Activated CD8-positive, alpha-beta memory T cell treated with anti-CD3 and anti-CD28 coated beads for 4 hours (primary cell): ENCODE data around the gene TPSD1.

Source experiments
- DNase-seq, 2 donors: peaks; one replicate each; pipeline ENCODE4 v3.0.0-alpha.2; 2020; ENCODE audit warnings: low read depth in 2 of 2

Gene TPSD1

DNA sequence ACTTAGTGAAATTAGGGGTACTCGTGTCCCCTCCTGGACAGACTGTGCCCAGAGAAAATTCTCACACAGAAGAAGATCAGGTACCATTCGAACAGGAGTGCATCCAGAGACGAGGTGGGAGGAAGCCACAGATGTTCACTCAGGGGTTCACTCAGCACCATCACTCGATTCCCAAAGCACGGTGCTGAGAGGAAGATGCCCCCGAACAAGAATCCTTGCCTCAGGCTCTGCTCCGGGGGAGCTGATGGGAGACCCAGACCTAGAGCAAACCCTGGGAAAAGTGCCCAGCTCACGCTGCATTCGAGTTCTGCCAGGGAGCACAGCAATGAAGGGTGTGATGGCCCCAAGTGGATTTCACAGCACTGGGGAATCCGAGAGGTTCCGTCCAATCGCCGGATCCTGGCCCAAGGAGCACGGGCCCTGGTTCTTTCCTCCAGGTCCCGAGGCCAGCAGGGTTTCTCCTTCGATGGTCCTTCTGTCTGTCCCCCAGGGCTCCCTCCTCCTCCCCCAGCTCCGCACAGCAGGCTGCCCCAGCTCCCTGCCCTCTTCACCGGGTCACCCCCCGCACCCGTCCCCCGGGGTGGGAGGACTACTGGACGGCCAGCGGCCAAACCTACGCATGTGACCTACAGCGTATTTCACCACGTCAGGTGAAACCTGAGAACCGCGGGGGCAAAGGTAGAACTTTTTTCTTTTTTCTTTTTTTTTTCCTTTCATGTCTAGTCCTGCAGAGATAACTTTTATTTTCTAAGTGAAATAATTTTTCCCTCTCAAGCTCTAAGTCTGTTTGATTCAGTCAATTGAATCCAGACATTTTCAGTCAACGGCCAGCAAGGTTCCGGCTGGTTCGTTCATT lies 43.4 kb downstream of the TPSD1 start:
- no peak for DNase-seq

DNA sequence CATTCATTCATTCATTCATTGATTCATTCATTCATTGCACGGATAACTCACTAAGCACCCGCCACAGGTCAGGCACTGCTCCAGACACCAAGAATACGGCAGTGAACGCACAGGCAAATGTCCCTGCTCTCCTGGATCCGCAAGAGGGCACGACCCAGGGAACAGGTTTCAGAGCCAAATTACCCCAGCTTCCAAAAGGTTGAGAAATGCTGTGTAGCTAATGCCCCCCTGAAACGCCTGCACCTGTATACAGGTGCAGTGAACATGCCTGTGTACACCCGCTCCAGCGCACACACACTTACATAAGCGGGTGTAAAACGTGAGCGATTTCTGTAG lies 44.0 kb downstream of the TPSD1 start:
- DNase-seq = no peak

DNA sequence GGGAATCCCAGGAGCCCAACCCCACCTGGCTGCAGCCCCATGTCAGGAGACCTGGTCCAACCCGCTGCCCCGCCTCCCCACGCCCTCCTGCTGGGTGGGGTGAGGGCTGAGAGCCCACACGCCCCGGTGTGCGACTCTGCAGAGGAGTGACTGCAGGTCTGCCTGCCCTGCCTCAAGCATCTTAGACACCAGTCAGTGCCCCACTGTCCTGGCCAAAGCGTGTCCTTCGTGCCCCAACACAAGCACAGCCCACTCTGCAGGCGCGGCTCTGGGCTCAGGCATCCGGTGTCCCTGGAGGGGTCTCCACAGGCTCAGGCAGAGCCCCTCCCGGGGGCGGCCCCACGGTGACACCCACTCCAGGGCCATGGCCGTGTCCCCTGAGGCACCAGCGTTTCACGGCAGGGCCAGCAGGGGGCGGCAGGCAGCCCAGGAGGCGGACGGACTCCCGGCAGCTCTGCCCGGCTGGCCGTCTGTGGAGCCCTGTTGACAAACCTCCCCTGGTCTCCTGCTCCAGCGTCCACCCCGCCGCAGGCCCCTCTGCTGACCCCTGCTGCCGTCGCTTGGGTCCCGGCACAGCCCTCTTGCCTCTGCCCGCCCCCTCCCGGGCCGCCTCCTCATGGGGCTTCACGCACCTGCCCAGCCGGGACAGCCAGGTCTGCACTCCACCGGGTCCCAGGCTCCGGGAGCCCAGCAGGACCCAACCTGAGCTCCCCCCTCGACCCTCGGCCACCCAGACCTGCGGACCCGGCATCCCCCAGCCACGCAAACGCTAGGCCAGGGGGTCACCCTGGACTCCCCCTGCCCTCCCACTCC lies 45.0 kb downstream of the TPSD1 start:
- DNase-seq = peak; percentile 38 to 40

DNA sequence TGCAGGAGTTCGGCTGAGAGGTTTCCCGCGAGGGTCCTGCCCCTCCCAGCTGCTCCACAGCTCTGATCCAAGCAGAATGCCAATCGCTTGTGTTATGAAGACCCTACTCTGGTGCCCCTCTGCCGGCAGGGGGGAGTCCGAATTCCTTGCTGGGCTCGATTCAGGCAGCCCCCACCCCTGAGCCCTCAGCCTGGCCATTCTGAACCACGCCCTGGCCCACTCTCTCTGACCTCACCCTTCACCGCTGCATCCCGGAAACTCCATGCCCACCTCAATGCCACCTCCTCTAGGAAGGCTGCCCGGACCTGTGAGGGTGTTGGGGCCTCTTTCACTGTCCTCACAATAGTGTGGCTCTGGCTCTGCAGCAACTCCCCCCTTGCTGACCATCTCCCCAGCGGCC lies 45.7 kb downstream of the TPSD1 start:
- no peak for DNase-seq

DNA sequence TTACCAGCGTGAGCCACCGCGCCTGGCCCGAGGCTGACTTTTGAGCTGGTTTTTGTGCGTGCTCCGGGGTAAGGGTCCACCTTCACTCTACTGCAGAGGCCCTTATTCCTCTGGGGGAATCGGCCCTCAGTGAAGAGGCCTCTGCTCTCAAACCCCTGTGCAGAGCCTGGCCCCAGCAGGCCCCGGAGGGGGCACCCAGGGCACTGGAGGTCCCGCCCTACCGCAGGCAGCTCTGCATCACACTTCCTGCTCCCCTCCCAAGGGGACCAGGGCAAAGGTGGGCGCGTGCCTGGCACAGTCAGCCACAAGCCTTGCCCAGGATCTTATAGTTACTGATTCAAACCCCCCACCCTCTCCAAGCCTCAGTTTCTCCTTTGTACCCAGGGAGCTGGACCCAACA lies 50.0 kb downstream of the TPSD1 start:
- DNase-seq = no peak

DNA sequence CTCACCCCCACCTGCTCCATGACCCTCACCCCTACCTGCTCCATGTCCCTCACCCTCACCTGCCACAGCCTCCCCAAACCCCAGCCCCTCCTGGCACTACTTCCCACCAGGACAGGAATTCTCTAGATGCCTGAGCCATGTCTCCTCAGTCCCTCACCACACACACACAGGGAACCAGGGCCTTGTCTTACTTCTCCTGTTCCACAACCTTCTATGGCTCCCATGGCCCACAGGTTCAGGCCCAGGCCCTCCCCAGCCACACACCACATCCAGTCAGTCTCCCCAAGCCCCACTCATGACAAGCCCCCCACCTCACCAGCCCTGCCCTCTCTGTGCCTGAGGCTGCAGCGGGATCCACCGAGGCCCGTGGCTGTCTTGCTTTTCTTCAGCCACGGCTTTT lies 50.5 kb downstream of the TPSD1 start:
- no peak for DNase-seq

DNA sequence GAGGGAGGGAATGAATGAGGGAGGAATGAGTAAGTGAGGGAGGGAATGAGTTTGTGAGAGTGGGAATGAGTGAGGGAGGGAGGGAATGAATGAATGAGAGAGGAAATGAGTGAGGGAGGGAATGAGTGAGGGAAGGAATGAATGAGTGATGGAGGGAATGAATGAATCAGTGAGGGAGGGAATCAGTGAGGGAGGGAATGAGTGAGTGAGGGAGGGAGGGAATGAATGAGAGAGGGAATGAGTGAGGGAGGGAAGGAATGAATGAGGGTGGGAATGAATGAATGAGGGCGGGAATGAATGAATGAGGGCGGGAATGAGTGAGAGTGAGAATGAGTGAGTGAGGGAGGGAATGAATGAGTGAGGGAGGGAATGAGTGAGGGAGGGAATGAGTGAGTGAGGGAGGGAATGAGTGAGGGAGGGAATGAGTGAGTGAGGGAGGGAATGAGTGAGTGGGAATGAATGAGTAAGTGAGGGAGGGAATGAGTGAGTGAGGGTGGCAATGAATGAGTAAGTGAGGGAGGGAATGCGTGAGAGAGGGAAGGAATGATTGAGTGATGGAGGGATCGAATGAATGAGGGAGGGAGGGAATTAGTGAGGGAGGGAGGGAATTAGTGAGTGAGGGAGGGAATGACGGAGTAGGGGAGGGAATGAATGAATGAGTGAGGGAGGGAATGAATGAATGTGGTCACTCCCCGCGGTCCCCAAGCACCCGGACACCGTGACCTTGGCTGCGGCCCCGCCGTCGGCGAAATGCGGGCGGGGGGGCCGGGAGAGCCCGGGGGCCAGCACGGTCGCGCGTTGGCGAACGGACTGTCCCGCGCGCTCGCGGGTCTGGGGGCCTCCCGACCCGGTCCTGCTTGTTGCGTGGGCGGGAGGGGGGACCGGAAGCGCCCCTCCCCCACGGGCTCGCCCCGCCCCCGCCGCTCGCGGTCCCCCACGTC lies 52.4 kb downstream of the TPSD1 start:
- no peak for DNase-seq
